ENCODE data around the gene NEIL3. TPM values are rescaled to one million over a fixed set of nuclear protein-coding genes. Genes with fewer than 3 reads are reported as not detected.

The NEIL3 gene
- total RNA-seq, 2 donors from 2014 or later: 18.7 to 25.5 TPM

DNA sequence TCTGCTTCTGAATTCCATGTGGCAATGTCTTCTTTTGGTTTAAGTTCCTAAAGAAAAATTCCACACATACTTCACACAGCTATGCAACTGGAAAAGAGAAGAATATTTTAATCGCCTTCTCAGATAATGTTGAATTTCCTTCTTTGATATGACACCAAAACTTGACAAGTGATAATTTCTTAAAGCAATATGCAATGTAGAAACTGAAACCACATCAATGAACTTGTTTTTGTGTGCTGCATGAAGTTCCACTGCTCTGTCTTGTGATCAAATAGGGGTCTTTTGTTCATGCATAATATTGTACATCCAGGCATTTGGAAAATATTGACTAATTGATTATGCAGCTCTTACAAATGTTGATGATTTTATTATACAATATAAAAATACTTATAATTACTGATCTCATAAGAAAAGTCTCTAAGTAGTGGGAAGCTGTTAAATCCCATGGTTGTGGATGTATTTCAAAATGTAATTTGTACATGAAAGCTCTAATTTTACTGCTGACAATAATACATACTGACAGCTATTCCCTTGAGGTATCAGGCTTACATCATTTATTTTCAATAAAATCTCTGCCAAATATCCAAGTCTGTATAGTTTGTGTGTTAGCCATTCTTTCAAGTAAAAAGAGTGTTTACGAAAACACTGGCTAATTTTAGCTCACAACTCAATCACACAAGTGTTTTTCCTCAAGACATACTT is 76.1 kb downstream of the NEIL3 start:
- DNase-seq (ENCODE audit: low spot score in 2 of 2) (no peak), ATAC-seq (no peak)
- Mint-ChIP-seq H3K9me3 (no peaks in the 10 kb centered on the region), H3K27ac (no peak overlapping the region), H3K36me3 (no peaks in the 10 kb centered on the region)

DNA sequence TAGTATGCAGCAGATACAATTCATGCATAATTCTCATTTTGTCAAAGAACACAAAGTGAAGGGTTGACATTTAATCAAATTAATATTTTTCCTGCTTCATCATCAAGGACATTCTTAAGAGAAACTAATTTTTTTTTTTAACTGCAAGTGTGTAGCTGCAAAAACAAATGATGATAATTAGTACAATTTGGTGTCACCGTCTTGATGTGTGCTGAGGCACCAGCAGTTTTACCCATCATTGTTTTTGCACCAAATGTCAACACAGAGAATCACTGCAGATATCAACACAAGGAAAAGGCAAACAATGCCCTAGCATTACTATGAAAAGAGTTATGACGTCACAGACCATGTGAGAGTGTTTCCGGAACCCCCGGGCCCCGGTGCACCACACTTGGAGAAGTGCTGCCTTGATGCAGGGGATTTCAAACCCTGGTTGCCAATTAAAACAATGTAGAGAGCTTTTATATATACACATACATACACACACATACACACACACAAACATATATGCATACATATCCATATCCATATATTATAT is 76.7 kb downstream of the NEIL3 start:
- Mint-ChIP-seq H3K36me3 (no peaks in the 10 kb centered on the region), H3K27ac (no peak overlapping the region), H3K9me3 (no peaks in the 10 kb centered on the region)
- DNase-seq (ENCODE audit: low spot score in 2 of 2) (no peak), ATAC-seq (no peak)

DNA sequence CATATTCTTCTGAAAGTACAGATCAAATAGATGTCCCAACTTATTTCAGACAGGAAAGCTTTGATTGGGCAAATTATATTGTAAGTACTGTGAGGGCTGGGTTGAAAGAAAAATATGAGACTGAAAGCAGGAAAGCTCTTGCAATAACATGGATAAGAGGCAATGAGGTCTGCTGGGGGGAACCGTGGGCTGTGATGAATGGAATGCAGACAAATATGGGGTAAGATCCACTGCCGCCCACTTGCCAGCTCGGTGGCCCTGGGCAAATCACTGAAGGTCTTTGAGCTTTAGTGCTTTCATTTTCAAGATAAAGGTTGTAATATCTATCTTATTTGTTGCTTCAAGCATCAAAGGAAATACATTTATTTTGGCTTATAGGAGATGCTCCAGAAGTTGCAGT is 81.6 kb downstream of the NEIL3 start:
- ATAC-seq: no peak
- Mint-ChIP-seq H3K36me3 (no peaks in the 10 kb centered on the region), H3K27ac (no peak overlapping the region), H3K9me3 (no peaks in the 10 kb centered on the region)
- DNase-seq (ENCODE audit: low spot score in 2 of 2): no peak

DNA sequence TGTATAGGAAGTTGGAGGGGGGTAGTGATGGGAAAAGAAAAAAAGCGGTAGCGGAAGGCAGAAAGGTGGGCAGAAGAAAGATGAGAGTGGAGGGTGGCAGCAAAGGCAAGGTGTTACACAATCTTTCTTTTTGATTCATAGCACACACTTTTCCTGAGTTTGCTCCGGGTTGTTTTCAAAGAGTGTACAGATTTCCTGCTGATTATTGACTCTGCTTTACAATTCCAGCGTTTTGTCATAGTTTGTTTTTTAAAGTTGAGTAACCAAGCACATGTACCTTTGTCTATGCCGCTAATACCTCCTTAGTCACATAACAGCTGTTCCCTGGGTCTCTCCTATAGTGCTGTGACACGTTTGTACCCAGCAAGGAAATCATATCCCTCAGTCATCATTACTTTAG is 82.3 kb downstream of the NEIL3 start:
- ATAC-seq (peak; percentile 7 to 33), DNase-seq (ENCODE audit: low spot score in 2 of 2) (no peak)
- H3K36me3 Mint-ChIP-seq: no peaks in the 10 kb centered on the region
- H3K27ac Mint-ChIP-seq: no peak overlapping the region
- no peaks in the 10 kb centered on the region for H3K9me3 Mint-ChIP-seq

DNA sequence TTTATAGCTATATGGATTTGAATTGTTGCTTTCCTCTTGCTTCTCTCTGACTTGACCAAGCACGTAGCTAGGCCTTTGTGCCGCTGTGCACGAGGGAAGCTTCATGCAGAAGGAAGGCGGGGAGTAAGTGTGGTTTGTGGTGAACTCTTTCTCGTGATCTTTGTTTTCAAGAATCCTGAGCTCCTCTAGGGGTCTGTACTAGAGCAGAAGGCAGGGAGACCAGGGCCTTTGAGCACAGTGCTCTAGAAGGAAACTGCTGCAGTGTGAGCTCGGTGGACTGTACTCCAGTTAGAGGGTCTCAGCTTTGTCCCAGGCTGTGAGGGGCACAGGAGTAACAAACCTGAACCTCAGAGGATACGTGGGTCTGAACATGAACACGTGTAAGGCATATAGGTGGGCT is 83.6 kb downstream of the NEIL3 start:
- H3K36me3 Mint-ChIP-seq: peaks cover 0 to under 1% of the 10 kb centered on the region in 2 donors
- no peak overlapping the region for H3K27ac Mint-ChIP-seq
- H3K9me3 Mint-ChIP-seq: peaks cover 0 to 2% of the 10 kb centered on the region in 2 donors
- no peak for DNase-seq (ENCODE audit: low spot score in 2 of 2)
- ATAC-seq: peak; percentile 58 to 67

DNA sequence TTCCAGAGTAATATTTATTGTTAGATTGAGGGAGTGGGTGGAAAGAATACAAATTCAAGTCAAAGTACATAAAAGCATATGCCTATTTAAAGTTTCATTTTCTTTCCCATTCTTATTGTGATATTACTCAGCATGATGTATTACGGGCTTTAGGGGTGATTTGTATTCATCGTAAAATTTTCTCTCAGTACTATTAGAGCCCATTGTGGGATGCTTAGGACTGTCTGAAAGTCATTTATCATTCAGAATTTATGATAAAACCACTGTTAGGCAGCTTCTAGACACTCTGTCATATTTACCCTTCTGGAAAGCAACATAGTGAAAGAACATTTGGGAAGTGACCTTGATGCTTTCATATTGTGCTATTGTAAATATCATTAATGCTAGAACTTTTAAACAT is 86.7 kb downstream of the NEIL3 start:
- ATAC-seq (peak in 1 of 2 donors; percentile 52), DNase-seq (ENCODE audit: low spot score in 2 of 2) (no peak)
- Mint-ChIP-seq H3K9me3 (peaks cover 0 to 8% of the 10 kb centered on the region in 2 donors), H3K36me3 (peaks cover 4 to 7% of the 10 kb centered on the region in 2 donors), H3K27ac (no peak overlapping the region)

DNA sequence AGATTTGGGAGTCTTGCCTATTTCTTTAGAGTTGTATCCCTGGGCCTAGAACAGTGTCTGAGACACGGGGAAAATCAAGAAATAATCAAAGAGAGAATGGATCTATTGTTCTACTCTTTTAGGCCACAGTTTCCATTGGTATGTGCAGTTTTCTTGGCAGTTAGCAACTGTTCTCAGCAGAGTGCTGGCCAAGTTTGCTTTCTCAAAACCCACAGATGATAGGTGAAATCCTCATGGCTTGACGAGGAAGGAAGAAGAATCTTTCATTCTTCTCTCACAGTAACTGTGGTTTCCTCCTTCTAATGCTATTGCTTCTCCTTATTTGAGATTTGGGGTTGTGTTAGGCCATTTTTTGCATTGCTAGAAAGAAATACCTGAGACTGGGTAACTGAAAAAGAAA is 90.4 kb downstream of the NEIL3 start:
- ATAC-seq (no peak), DNase-seq (ENCODE audit: low spot score in 2 of 2) (no peak)
- Mint-ChIP-seq H3K27ac (no peak overlapping the region), H3K36me3 (peaks cover 4 to 7% of the 10 kb centered on the region in 2 donors), H3K9me3 (peaks cover 0 to 8% of the 10 kb centered on the region in 2 donors)

DNA sequence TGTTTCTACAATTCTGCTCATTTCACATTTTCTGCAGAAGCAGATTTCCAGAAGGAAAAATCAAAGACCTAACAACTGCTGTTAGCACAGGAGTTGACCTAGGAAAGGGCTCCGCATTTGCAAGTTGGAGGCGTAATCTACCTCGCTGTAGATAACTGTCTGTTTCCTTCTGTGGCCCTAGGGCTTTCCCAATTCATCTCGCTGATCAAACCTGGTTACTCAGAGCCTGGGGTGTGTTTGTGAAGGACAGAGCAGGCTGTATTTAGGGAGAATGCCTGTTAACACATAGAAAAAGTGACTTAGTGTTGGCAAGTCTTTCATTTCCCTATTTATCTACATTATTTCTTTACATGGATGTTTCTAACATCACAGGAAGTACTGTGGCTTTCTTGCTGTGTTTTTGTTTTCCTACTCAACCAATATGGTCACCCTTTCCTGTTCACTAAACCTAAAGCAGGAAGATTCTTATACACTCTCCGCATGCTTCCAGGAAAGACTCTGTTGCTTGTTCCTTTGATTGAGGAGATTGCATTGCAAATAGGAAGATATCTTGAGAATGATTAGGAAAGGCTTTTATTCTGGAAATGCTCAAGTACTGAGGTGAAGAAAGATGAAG is 92.1 kb downstream of the NEIL3 start:
- Mint-ChIP-seq H3K36me3 (peaks cover 4 to 7% of the 10 kb centered on the region in 2 donors), H3K9me3 (peaks cover 0 to 8% of the 10 kb centered on the region in 2 donors), H3K27ac (peak overlapping the region in 1 of 2 donors; percentile 38)
- no peak for DNase-seq (ENCODE audit: low spot score in 2 of 2)
- ATAC-seq: no peak

DNA sequence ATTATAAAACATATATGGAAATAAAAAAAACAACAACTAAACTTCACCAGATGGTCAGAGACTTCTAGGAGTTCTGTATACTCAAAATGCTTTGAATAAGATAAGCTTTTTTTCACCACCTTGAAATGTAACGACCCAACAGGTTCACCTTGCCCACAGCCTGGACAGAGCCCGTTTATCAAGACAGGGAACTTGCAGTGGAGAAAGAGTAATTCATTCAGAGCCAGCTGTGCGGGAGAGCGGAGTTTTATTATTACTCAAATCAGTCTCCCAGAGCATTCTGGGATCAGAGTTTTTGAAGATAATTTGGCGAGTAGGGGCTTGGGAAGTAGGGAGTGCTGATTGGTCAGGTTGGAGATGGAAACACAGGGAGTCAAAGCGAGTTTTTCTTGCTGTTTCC is 94.1 kb downstream of the NEIL3 start:
- H3K27ac Mint-ChIP-seq: no peak overlapping the region
- ATAC-seq (no peak), DNase-seq (ENCODE audit: low spot score in 2 of 2) (no peak)
- H3K36me3 Mint-ChIP-seq: peaks cover 1% of the 10 kb centered on the region in 2 donors
- H3K9me3 Mint-ChIP-seq: peaks cover 0 to 7% of the 10 kb centered on the region in 2 donors

DNA sequence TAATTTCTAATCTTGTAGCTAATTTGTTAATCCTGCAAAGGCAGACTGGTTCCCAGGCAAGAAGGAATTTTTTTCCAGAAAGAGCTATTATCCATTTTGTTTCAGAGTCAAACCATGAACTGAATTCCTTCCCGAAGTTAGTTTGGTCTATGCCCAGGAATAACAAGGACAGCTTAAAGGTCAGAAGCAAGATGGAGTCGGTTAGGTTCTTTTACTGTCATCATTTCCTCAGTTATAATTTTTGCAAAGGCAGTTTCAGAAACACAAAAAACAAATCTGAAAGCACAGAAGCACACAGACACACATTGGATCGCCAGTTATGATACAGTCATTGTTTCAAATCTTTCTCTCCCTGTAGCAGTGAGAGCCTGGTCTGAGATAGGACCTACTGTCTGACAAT is 94.7 kb downstream of the NEIL3 start:
- no peaks in the 10 kb centered on the region for H3K36me3 Mint-ChIP-seq
- no peak overlapping the region for H3K27ac Mint-ChIP-seq
- DNase-seq (ENCODE audit: low spot score in 2 of 2) (no peak), ATAC-seq (no peak)
- peaks cover 0 to 10% of the 10 kb centered on the region in 2 donors for H3K9me3 Mint-ChIP-seq

DNA sequence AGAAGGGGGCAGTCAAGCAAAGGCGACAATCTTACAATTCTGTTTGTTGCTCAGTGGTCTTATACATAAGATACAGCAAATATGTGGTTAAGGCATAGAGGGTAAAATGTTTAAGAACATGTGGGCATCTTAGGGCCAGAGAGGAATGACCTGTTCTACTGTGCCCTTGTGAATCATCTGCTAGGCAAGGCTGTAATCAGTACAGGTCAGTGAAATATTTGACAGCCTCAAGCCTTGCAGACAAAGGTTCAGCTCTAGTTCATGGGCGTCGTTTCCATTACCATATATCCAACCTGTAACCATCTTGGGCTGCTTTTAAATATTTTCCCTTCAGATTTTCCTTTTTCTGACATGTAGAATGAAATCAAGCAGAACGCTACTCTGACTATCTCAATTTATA is 95.3 kb downstream of the NEIL3 start:
- ATAC-seq (no peak), DNase-seq (ENCODE audit: low spot score in 2 of 2) (no peak)
- Mint-ChIP-seq H3K27ac (no peak overlapping the region), H3K9me3 (peaks cover 0 to 10% of the 10 kb centered on the region in 2 donors), H3K36me3 (no peaks in the 10 kb centered on the region)

DNA sequence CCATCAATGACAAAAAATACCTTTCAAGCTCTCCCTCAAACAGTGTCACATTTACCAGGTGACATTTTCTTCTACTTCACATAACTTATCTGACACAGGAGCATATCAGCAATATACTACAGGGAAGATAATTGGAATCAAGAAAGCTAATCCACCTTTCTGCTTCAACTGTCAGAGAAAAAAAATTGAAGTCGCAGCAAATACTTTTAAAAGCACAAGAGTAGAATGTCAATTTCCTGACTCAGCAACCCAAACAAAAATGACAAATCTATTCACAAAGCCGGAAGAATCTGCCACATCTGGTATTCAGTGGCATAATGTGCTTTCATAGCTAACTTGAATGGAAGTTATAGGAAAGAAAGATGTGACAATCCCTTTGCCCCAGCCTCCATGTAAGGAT is 95.8 kb downstream of the NEIL3 start:
- DNase-seq (ENCODE audit: low spot score in 2 of 2): no peak
- Mint-ChIP-seq H3K9me3 (peaks cover 0 to 10% of the 10 kb centered on the region in 2 donors), H3K27ac (no peak overlapping the region), H3K36me3 (no peaks in the 10 kb centered on the region)
- no peak for ATAC-seq

DNA sequence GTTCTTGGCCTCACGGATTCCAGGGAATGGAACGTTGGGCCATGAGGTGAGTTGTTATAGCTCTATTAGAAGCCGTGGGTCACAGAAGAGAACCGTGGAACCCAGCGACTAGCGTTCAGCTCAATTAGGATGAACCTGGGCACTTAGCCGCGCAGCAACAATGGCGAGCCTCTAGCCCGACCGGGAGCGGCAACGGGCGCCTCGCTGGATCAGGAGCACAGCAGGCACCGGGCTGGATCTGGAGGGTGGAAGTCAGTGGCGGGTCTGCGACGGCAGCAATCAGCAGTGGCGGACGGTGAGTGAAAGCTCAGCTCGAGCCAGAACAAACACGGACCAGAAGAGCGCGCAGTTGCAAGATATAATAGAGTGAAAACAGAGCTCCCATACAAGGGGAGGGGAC is 98.3 kb downstream of the NEIL3 start:
- ATAC-seq: no peak
- H3K9me3 Mint-ChIP-seq: peaks cover 0 to 10% of the 10 kb centered on the region in 2 donors
- no peak for DNase-seq (ENCODE audit: low spot score in 2 of 2)
- no peaks in the 10 kb centered on the region for H3K36me3 Mint-ChIP-seq
- H3K27ac Mint-ChIP-seq: no peak overlapping the region

DNA sequence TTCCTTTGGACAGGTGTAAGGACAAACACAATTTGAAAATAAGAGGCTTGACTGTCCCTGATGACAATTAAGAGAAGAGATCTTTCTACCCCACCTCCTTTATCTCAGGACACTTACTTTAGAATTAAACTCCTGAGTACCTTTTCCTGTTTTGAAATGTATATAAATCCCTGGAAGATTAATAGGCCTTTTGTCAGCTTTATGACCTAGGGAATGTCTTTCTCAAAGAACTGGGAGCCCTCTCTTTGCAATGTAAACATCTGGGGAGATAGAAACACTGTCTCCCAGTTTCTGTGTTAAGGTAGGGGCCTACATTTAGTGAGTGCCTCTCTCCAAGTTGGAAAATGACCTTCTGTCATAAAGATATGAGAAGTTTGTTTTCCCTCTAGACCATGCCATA is 100.9 kb downstream of the NEIL3 start:
- DNase-seq (ENCODE audit: low spot score in 2 of 2) (no peak), ATAC-seq (no peak)
- H3K27ac Mint-ChIP-seq: no peak overlapping the region
- H3K36me3 Mint-ChIP-seq: no peaks in the 10 kb centered on the region
- peaks cover 0 to 10% of the 10 kb centered on the region in 2 donors for H3K9me3 Mint-ChIP-seq

DNA sequence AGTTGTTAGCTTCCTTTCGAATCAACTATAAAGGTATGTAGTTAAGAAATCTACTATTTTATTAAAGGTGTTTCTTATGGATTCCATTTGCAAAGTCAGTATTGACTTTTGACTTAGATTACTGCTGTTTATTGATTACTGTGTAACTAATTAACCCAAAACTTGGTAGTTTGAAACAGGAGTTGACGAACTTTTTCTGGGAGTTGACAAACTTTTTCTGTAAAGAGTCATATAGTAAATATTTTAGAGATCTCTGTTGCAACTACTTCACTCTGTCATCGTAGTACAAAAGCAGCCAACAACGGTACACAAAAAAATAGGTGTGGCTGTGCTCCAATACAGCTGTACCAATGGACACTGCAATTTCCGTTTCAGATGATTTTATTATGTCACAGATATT is 102.3 kb downstream of the NEIL3 start:
- H3K9me3 Mint-ChIP-seq: peaks cover 0 to 10% of the 10 kb centered on the region in 2 donors
- H3K27ac Mint-ChIP-seq: no peak overlapping the region
- DNase-seq (ENCODE audit: low spot score in 2 of 2): no peak
- ATAC-seq: no peak
- H3K36me3 Mint-ChIP-seq: no peaks in the 10 kb centered on the region
